ENCODE results near the gene STX8.

STX8 gene

DNA sequence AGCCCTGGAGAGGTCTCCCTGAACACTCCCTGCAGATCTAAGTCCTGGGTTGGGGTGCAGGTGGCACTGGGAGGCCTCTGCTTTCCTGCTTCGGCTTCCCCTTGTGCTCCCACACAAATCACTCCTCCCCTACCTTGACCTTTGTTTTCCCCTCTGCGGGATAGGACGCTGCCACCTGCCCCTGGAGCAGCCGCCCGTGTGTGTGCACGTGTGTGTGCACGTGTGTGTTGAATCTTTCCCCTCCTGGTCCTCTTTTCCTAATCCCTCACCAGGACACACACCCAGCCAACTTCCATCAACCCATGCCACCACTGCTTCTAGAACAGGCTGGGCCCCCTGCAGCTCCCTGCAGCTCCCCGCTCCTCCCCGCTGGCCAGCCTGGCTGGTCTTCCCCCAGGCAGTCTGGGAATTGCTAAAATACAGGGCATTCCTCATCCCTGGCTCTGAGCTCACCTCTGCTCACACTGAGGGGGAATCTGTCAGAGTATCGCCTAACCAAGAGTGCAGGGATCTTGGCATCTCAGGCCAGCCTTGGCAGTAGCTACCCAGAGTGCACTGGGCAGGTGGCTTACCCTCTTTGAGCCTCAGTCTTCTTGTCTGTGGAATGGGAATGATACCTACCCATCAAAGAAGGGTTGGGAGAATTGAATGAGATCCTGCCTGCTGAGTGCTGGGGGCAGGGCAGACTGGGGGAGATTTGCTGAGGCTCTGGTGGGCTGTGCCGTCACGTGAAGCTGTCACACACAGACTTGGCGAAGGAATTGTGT, 355.8 kb downstream of the STX8 start:
- no peak for DNase-seq

DNA sequence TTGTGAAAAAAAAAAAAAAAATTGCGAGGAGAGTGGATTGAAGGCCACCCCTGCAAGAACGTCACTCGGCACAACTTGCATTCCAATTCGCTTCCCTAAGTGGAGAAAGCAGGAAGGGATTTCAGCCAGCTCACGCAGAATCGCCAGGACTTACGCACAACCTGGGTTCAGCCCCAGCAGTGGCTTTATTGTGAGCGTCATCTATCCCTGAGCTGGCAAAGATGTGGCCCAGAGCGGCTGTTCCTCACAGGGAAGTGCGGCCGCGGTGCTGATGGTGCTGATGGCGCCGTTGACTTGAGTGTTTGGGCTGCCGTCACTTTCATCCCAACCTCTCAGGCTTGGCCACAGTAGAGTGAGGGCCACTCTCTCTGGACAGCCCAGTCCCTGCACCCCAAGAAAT, 356.7 kb downstream of the STX8 start:
- DNase-seq = no peak

DNA sequence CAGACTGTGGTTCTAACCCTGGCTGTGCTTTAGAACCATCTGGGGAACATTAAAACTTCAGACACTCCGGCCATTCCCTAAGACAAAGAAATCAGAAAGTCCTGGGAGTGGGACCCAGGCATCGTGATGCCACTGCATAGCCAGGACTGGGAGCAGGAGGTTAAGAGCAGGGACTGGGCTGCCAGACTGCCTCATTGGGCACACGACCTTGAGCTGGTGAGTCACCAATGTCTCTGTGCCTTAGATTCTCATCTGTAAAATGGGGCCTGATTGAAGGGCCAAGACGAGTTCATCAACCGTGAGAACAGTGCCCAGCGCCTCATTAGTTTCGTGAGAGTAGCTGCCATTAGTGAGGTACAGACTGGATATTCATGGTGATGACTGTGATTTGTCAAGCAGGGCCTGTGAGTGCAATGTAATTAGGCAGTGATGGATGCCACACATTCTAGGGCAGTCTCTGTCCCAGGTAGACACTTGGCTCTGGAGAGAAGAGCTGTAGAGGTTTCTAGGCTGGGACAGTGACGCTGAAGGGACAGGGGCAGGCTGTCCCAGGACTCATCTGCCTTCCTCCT, 357.5 kb downstream of the STX8 start:
- no peak for DNase-seq

- no peak for DNase-seq
These were observed 358.2 kb downstream of the STX8 start for GRCh38 chr17:9217151-9218056.

DNA sequence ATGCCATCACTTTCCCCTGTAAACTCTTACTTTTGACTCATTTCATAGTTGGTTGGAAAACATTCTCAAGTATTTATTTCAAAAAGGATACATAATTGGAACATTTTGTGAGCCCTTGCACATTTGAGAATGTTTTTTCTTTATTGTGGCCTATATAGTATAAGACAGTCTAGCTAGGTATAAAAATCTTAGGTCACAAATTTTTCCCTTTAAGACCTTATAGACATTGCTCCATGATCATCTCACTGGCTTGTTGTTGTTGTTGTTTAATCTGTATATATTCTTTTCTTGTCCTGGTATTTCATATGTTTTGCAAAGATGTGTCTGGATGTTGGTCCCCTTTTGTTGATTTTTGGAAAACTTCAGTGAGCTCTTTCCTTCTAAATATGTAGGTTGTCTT, 360.2 kb downstream of the STX8 start:
- no peak for DNase-seq

- DNase-seq = no peak
These were observed 362.3 kb downstream of the STX8 start for GRCh38 chr17:9213303-9213640.

GRCh38 chr17:9212376-9213302, 363.0 kb downstream of the STX8 start:
- DNase-seq = no peak

DNA sequence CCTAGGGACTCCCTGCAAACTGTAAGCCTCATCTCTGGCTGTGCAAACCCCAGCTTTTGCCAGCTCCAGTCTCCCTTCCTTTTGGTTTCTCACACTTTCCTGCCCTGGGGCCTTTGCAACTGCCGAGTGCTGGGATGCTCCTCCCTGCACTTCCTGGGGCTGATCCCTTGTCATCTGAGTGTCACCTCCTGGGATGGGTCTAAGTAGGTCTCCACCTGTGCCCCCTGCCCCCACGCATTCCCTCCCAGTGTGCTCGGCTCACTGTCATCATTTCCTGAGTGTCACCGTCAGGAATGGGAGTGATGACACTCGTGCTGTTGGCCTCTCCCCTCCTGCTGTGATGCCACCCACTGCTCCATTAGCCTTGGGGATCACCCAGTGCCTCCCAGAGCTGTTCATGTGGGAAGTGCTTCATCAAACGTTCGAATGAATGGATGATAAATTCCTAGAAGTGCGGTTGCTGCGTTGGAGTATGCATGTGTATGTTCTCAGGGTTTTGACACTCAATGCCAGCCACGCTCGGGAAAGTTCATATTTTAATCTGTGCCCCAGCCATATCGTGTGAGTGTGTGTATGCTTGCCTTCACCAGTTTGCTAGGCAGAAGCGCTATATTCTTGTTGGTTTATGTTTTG, 364.4 kb downstream of the STX8 start:
- no peak for DNase-seq

- no peak for DNase-seq
These were observed 365.7 kb downstream of the STX8 start for GRCh38 chr17:9209781-9210370.

- DNase-seq = no peak
These were observed 366.3 kb downstream of the STX8 start for GRCh38 chr17:9209347-9209746.

- DNase-seq = no peak
These were observed 367.1 kb downstream of the STX8 start for GRCh38 chr17:9208381-9209105.

- no peak for DNase-seq
These were observed 368.8 kb downstream of the STX8 start for GRCh38 chr17:9206741-9207332.

- DNase-seq = no peak
These were observed 369.3 kb downstream of the STX8 start for GRCh38 chr17:9206410-9206703.

GRCh38 chr17:9205520-9206409, 369.9 kb downstream of the STX8 start:
- DNase-seq = no peak

DNA sequence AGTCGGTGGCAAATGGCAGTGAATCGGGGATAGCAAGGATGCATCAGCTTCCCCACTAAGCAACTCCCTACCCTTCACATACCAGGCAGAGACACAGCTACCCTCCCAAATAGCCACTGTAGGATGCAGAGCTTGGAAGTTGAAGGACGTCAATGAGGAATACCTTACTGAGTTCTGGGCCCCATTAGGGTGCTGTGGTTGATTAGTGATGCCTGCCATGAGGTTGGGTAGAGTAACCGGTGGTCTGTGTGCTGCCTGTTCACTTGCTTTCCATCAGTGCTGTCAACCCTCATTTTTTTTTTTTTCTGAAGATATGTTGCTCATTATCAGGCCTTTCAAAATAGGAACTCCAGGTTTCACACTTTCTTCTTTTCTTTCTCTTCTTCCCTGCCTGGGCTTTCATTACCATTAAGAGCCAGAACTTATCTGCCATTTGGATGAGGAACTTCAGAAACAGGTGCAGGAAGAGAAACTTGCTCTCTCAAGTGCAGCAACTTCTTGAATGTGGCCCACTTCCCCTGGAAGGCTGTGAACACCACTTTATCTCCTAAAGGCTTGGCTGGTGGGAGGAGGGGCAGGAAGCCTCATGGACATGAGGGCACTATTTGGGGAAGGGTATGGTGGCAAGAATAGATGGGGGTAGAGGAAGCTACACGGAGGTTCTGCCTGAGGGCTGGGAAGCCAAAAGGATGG, 370.8 kb downstream of the STX8 start:
- no peak for DNase-seq

- DNase-seq = no peak
These were observed 371.7 kb downstream of the STX8 start for GRCh38 chr17:9203771-9204425.

DNA sequence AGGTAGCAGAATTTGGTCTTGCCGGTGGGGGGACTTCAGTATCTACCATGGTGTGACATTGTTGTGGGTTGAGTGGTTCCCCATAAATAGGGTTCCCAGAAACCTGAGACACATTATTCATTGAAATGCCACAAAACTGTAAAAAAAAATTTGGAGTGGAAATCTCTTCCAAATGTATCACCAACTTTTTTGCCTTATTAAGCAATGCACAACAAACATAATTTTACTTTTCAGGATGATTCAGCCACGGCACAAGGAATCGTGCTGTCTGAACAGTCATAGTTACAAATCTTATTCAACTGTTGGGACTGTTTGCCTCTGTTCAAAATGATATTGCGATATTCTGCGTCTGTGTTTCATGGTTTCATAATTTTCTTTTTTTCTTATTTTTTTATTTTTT, 373.1 kb downstream of the STX8 start:
- no peak for DNase-seq

DNA sequence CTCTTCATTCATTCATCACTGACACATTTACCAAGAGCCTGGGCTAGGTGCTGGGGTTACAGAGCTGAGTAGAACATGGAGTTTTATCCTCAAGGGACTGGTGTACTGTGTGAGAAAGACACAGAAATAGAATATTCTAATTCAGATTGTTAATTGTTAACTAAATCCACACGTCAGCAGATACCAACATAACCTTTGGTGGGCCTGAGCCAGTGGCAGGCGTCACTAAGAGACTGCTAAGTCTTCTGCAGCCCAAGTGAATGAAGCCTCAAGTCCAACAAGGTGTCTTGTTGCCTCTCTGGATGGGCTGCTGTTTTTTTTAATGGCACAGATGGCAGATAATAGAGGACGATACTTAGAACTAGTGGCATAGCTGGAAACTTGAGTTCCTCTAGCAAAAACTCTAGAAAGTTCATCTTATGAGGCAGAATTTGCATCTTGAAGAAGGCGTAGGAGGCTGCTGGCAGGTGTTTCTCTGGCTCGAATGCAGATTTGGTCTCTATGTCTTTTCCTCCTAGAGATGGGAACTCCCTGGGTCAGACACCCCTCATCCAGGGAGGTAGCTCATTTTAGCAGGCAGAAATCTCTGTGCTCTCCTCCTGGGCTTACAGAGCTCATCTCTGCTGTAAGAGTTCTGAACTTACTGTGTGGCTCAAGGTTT, 374.8 kb downstream of the STX8 start:
- DNase-seq = no peak

Data from NCI-H510A treated with DMSO at 0.1 percent for 48 hours (cell line).